Stomach (tissue), 9 donors: ENCODE results near the gene LRRC27. TPM values are rescaled to one million over a fixed set of nuclear protein-coding genes. Genes with fewer than 3 reads are reported as not detected.

Experiments
- DNase-seq, 2 donors: peaks; one replicate each; pipeline versions ENCODE4 v3.0.0 to v3.0.0-alpha.2; 2013 to 2019
- H3K27ac ChIP-seq, 5 donors: fragments of 200-600 bp in 4 of 5; sonication (generic) in 4 of 5; one replicate each; pipeline ENCODE4 v1.5.1; 2013 to 2019; ENCODE audit warnings: mild to moderate bottlenecking in 1 of 5, moderate library complexity in 1 of 5
- H3K27me3 ChIP-seq, 3 donors: fragments of 200-600 bp; sonication (generic); one replicate each; pipeline ENCODE4 v1.5.1; 2017 to 2019; ENCODE audit warnings: mixed run types in 1 of 3
- H3K36me3 ChIP-seq, 4 donors: fragments of 200-600 bp; sonication (generic); 1 replicate in 3 of 4; 2 replicates in 1 of 4; pipeline ENCODE4 v1.5.1; 2016 to 2019
- H3K4me1 ChIP-seq, 4 donors: fragments of 200-600 bp; sonication (generic); one replicate each; pipeline ENCODE4 v1.5.1; 2016 to 2019
- H3K4me3 ChIP-seq, 4 donors: fragments of 200-600 bp; sonication (generic) in 3 of 4; one replicate each; pipeline ENCODE4 v1.5.1; 2016 to 2019; ENCODE audit warnings: mild to moderate bottlenecking in 1 of 4
- H3K9me3 ChIP-seq, 4 donors: fragments of 200-600 bp; sonication (generic); one replicate each; pipeline ENCODE4 v1.5.1; 2016 to 2019
- CTCF ChIP-seq, 7 experiments: fragments of 450-650 bp in 4 of 7; fragments of 200-600 bp in 3 of 7; sonication (generic) in 3 of 7; IDR thresholded peaks; one replicate each; pipeline ENCODE4 v1.5.1; 2016 to 2019; ENCODE audit warnings: antibody characterized with exemption in 7 of 7, control low read depth in 2 of 7, mild to moderate bottlenecking in 1 of 7
- EP300 ChIP-seq: sonication (generic); formaldehyde crosslinking; IDR thresholded peaks from one replicate; pipeline ENCODE4 v1.6.1; 2017; ENCODE audit warnings: antibody characterized with exemption
- POLR2A ChIP-seq, 4 donors: fragments of 450-650 bp; IDR thresholded peaks; one replicate each; pipeline ENCODE4 v1.6.1; 2016; ENCODE audit warnings: antibody characterized with exemption in 4 of 4, control low read depth in 2 of 4, mild to moderate bottlenecking in 1 of 4, moderate library complexity in 1 of 4
- POLR2AphosphoS5 ChIP-seq, 3 donors: sonication (generic); formaldehyde crosslinking; IDR thresholded peaks; one replicate each; pipeline ENCODE4 v1.6.1; 2016; ENCODE audit warnings: antibody characterized with exemption in 3 of 3
- WGBS, 5 donors: extraction: QIAGEN DNeasy Blood & Tissue Kit in 3 of 5; methylation state at CpG; one replicate each; pipeline versions ENCODE4 v1.1.5 to v1.1.7; 2013 to 2018; 5-methylcytosine and 5-hydroxymethylcytosine counted together
- intact Hi-C: fragments of 100-400 bp; cut with DNase I; formaldehyde crosslinking; loops from one replicate; pipeline ENCODE4 v1.15.1; 2023; ENCODE audit warnings: low total_unique reads
- polyA plus RNA-seq, 3 donors: library from polyadenylated mRNA; stranded (reverse); fragments of 200-250 nt; gene quantifications; one replicate each; pipeline ENCODE4 v1.2.3, GENCODE V29; 2013
- total RNA-seq, 5 donors: library from RNA; depleted of rRNA; stranded (reverse); fragments of >200 nt; gene quantifications; one replicate each; pipeline versions ENCODE4 v1.1.0 to v1.2.3, GENCODE V29; 2014 to 2016
- donor health status: healthy with polysubstance abuse.
- donor health status: Bipolar disorder and iron deficiency.
- donor health status: healthy.

Gene LRRC27
- total and polyA plus RNA-seq, 8 donors, result 4.2 to 31.3 (median 11.1) TPM

GRCh38 chr10:132427006-132427771 is 95.2 kb downstream of the LRRC27 start:
- Histone ChIP-seq H3K4me1 (peaks cover 13 to 39% (median 36%) of the 10 kb centered on the region in 4 donors), H3K9me3 (no peaks in the 10 kb centered on the region), H3K36me3 (peaks cover 0 to 14% (median 6%) of the 10 kb centered on the region in 4 donors), H3K27ac (no peak overlapping the region), H3K27me3 (no peaks in the 10 kb centered on the region), H3K4me3 (no peak overlapping the region)
- intact Hi-C loops, result no loop called here
- WGBS, 5 donors, result 76 to 89% (median 84%) methylated on average over 10 of the region's 10 CpGs
- TF ChIP-seq POLR2A (IDR thresholded peaks at IDR 0.05), result no peak
- TF ChIP-seq POLR2AphosphoS5 (IDR thresholded peaks at IDR 0.05), result no peak
- no peak for TF ChIP-seq EP300
- TF ChIP-seq CTCF (IDR thresholded peaks at IDR 0.05), result no peak
- no peak for DNase-seq

- WGBS, 5 donors, result 95 to 97% (median 96%) methylated on average over 2 of the region's 2 CpGs
- DNase-seq, result no peak
- H3K4me3 ChIP-seq, result no peak overlapping the region
- H3K27me3 ChIP-seq, result no peaks in the 10 kb centered on the region
- H3K4me1 ChIP-seq, result peaks cover 8 to 32% (median 28%) of the 10 kb centered on the region in 4 donors
- TF ChIP-seq POLR2A (IDR thresholded peaks at IDR 0.05) (no peak), EP300 (no peak), CTCF (IDR thresholded peaks at IDR 0.05) (no peak), POLR2AphosphoS5 (IDR thresholded peaks at IDR 0.05) (no peak)
- intact Hi-C loops, result no loop called here
- H3K27ac ChIP-seq, result no peak overlapping the region
- H3K36me3 ChIP-seq, result peaks cover 0 to 14% (median 6%) of the 10 kb centered on the region in 4 donors
- no peaks in the 10 kb centered on the region for H3K9me3 ChIP-seq
These were observed 96.0 kb downstream of the LRRC27 start for GRCh38 chr10:132427939-132428367.

- H3K27me3 ChIP-seq, result no peaks in the 10 kb centered on the region
- H3K27ac ChIP-seq, result no peak overlapping the region
- TF ChIP-seq POLR2AphosphoS5 (IDR thresholded peaks at IDR 0.05), result no peak
- TF ChIP-seq EP300, result no peak
- H3K4me3 ChIP-seq, result no peak overlapping the region
- DNase-seq, result no peak
- intact Hi-C loops, result no loop called here
- peaks cover 8 to 26% (median 23%) of the 10 kb centered on the region in 4 donors for H3K4me1 ChIP-seq
- WGBS, 5 donors, result 93 to 97% (median 94%) methylated on average over 11 of the region's 11 CpGs
- peaks cover 0 to 14% (median 6%) of the 10 kb centered on the region in 4 donors for H3K36me3 ChIP-seq
- H3K9me3 ChIP-seq, result no peaks in the 10 kb centered on the region
These were observed 96.5 kb downstream of the LRRC27 start for GRCh38 chr10:132428486-132428995.

Other genes starting within 250 kb of the LRRC27 start
- 1 to 10 TPM in 1 of 5 donors, under 1 TPM in 1, not detected in 3; 0.43 to 2.0 TPM for gene DPYSL4, start 145.2 kb upstream of the LRRC27 start, total RNA-seq
- gene DPYSL4, start 145.2 kb upstream of the LRRC27 start, polyA plus RNA-seq, result 1 to 10 TPM in 1 of 3 donors, under 1 TPM in 2; 0.63 to 1.7 (median 0.68) TPM
- gene STK32C, start 24.2 kb upstream of the LRRC27 start, total RNA-seq, result 10 to 100 TPM in 2 of 5 donors, 1 to 10 TPM in 2, not detected in 1; 1.6 to 71.0 (median 12.7) TPM
- 10 to 100 TPM in 1 of 3 donors, 1 to 10 TPM in 2; 7.8 to 10.4 (median 7.9) TPM for gene STK32C, start 24.2 kb upstream of the LRRC27 start, polyA plus RNA-seq
- 100 to 1,000 TPM in 1 of 5 donors, 10 to 100 TPM in 3, 1 to 10 TPM in 1; 8.5 to 167 (median 22.9) TPM for gene PWWP2B, start 65.0 kb downstream of the LRRC27 start, total RNA-seq
- gene PWWP2B, start 65.0 kb downstream of the LRRC27 start, polyA plus RNA-seq, result 10 to 100 TPM; 14.2 to 24.4 (median 22.7) TPM
- gene INPP5A, start 205.6 kb downstream of the LRRC27 start, total RNA-seq, result 10 to 100 TPM; 30.4 to 72.3 (median 50.6) TPM
- gene INPP5A, start 205.6 kb downstream of the LRRC27 start, polyA plus RNA-seq, result 10 to 100 TPM; 17.2 to 22.1 (median 21.8) TPM